H9 (cell line): Measurements from ENCODE around the gene CD151. TPM values are rescaled to one million over a fixed set of nuclear protein-coding genes. Genes with fewer than 3 reads are reported as not detected.

Source experiments
- DNase-seq: peaks from one replicate; pipeline ENCODE4 v3.0.0-alpha.2; 2017
- H2AFZ ChIP-seq: one replicate; pipeline ENCODE4 v1.6.1; 2013; ENCODE audit warnings: mild to moderate bottlenecking, low read length, control low read depth, moderate library complexity
- H2AK5ac ChIP-seq: 2 replicates; pipeline ENCODE4 v1.6.1; 2013; ENCODE audit warnings: low read length, control low read depth, mixed read lengths; ENCODE audit not compliant: insufficient read length
- H2BK120ac ChIP-seq: one replicate; pipeline ENCODE4 v1.6.1; 2013; ENCODE audit warnings: low read depth, mild to moderate bottlenecking, low read length, control low read depth, inconsistent platforms; ENCODE audit not compliant: poor library complexity, severe bottlenecking
- H2BK12ac ChIP-seq: 2 replicates; pipeline ENCODE4 v1.6.1; 2013; ENCODE audit warnings: low read length, control low read depth, mixed read lengths, low read depth; ENCODE audit not compliant: insufficient read length
- H2BK15ac ChIP-seq: 2 replicates; pipeline ENCODE4 v1.6.1; 2013; ENCODE audit warnings: low read depth, low read length, control low read depth
- H2BK20ac ChIP-seq: one replicate; pipeline ENCODE4 v1.6.1; 2013; ENCODE audit warnings: low read depth, mild to moderate bottlenecking, low read length, control low read depth, inconsistent platforms; ENCODE audit not compliant: poor library complexity, severe bottlenecking
- H2BK5ac ChIP-seq: 2 replicates; pipeline ENCODE4 v1.6.1; 2013; ENCODE audit warnings: low read length, control low read depth, mixed read lengths; ENCODE audit not compliant: insufficient read length
- H3K14ac ChIP-seq: 2 replicates; pipeline ENCODE4 v1.6.1; 2013; ENCODE audit warnings: low read length, control low read depth; ENCODE audit not compliant: insufficient read depth
- H3K18ac ChIP-seq: 2 replicates; pipeline ENCODE4 v1.6.1; 2013; ENCODE audit warnings: low read depth, mild to moderate bottlenecking, mixed read lengths, low read length, control low read depth; ENCODE audit not compliant: insufficient read length
- H3K23ac ChIP-seq: 2 replicates; pipeline ENCODE4 v1.6.1; 2013; ENCODE audit warnings: low read length, control low read depth, mixed read lengths, low read depth; ENCODE audit not compliant: insufficient read length
- H3K23me2 ChIP-seq: 2 replicates; pipeline ENCODE4 v1.6.1; 2013; ENCODE audit warnings: low read depth, mild to moderate bottlenecking, mixed read lengths, low read length, control low read depth; ENCODE audit not compliant: insufficient read length, poor library complexity, severe bottlenecking
- H3K27ac ChIP-seq: 2 replicates; pipeline ENCODE4 v1.5.1; 2013; ENCODE audit warnings: low read length, control low read depth, mixed read lengths, low read depth; ENCODE audit not compliant: insufficient read length
- H3K27me3 ChIP-seq: 2 replicates; pipeline ENCODE4 v1.6.1; 2013; ENCODE audit warnings: low read length, control low read depth, inconsistent platforms; ENCODE audit not compliant: insufficient read depth
- H3K4ac ChIP-seq: 2 replicates; pipeline ENCODE4 v1.6.1; 2013; ENCODE audit warnings: low read depth, mild to moderate bottlenecking, control low read depth, inconsistent platforms, low read length, moderate library complexity
- H3K4me1 ChIP-seq: 2 replicates; pipeline ENCODE4 v1.6.1; 2013; ENCODE audit warnings: low read length, control low read depth, inconsistent platforms; ENCODE audit not compliant: insufficient read depth
- H3K4me2 ChIP-seq: 2 replicates; pipeline ENCODE4 v1.6.1; 2013; ENCODE audit warnings: low read length, control low read depth, mixed read lengths; ENCODE audit not compliant: insufficient read length, insufficient read depth
- H3K56ac ChIP-seq: 2 replicates; pipeline ENCODE4 v1.6.1; 2013; ENCODE audit warnings: low read depth, mild to moderate bottlenecking, mixed read lengths, low read length, control low read depth; ENCODE audit not compliant: insufficient read length
- H3K79me1 ChIP-seq: 2 replicates; pipeline ENCODE4 v1.6.1; 2013; ENCODE audit warnings: low read depth, mild to moderate bottlenecking, moderate library complexity, low read length, control low read depth, inconsistent platforms; ENCODE audit not compliant: insufficient read depth, poor library complexity, severe bottlenecking
- H3K79me2 ChIP-seq: 2 replicates; pipeline ENCODE4 v1.6.1; 2013; ENCODE audit warnings: low read length, control low read depth, inconsistent platforms; ENCODE audit not compliant: insufficient read depth
- H3K9ac ChIP-seq: 2 replicates; pipeline ENCODE4 v1.6.1; 2013; ENCODE audit warnings: low read length, control low read depth, mixed read lengths; ENCODE audit not compliant: insufficient read length; ENCODE audit errors: extremely low read depth
- H3K9me3 ChIP-seq: one replicate; pipeline ENCODE4 v1.6.1; 2013; ENCODE audit warnings: low read depth, low read length, inconsistent platforms; ENCODE audit not compliant: control insufficient read depth
- H3T11ph ChIP-seq: one replicate; pipeline ENCODE4 v1.6.1; 2013; ENCODE audit warnings: mild to moderate bottlenecking, low read length, control low read depth, inconsistent platforms
- H4K20me1 ChIP-seq: one replicate; pipeline ENCODE4 v1.6.1; 2013; ENCODE audit not compliant: control insufficient read depth, insufficient read length, insufficient read depth
- H4K5ac ChIP-seq: 2 replicates; pipeline ENCODE4 v1.6.1; 2013; ENCODE audit warnings: low read depth, mild to moderate bottlenecking, mixed read lengths, low read length, control low read depth; ENCODE audit not compliant: insufficient read length
- H4K8ac ChIP-seq: replicated peaks from 2 replicates; pipeline ENCODE4 v1.6.1; 2013; ENCODE audit warnings: low read length, control low read depth, mixed read lengths, low read depth; ENCODE audit not compliant: insufficient read length
- H4K91ac ChIP-seq: 2 replicates; pipeline ENCODE4 v1.6.1; 2013; ENCODE audit warnings: low read depth, mild to moderate bottlenecking, moderate library complexity, mixed read lengths, low read length, control low read depth; ENCODE audit not compliant: insufficient read length
- H3K27ac Mint-ChIP-seq, 3 experiments: 2 replicates in 2 of 3; 3 replicates in 1 of 3; pipeline ENCODE4 v1.8.0; 2020 to 2021; ENCODE audit warnings: mixed read lengths in 3 of 3, mild to moderate bottlenecking in 1 of 3, moderate library complexity in 1 of 3
- H3K27me3 Mint-ChIP-seq: 2 replicates; pipeline ENCODE4 v1.8.0; 2021; ENCODE audit warnings: low read depth, mild to moderate bottlenecking, moderate library complexity, mixed read lengths
- H3K36me3 Mint-ChIP-seq, 3 experiments: 2 replicates in 2 of 3; 3 replicates in 1 of 3; pipeline ENCODE4 v1.8.0; 2020 to 2021; ENCODE audit warnings: low read depth in 3 of 3, mixed read lengths in 3 of 3; ENCODE audit not compliant: insufficient read depth in 1 of 3
- H3K4me1 Mint-ChIP-seq, 2 experiments: 2 replicates each; pipeline ENCODE4 v1.8.0; 2020; ENCODE audit warnings: mixed read lengths in 2 of 2
- H3K4me3 Mint-ChIP-seq, 2 experiments: 2 replicates in 1 of 2; 3 replicates in 1 of 2; pipeline ENCODE4 v1.8.0; 2020 to 2021; ENCODE audit warnings: mild to moderate bottlenecking in 2 of 2, mixed read lengths in 2 of 2, moderate library complexity in 1 of 2
- H3K9me3 Mint-ChIP-seq, 2 experiments: 2 replicates in 1 of 2; 3 replicates in 1 of 2; pipeline ENCODE4 v1.8.0; 2020; ENCODE audit warnings: mild to moderate bottlenecking in 2 of 2, mixed read lengths in 2 of 2, moderate library complexity in 1 of 2
- CTCF ChIP-seq: fragments of 200-600 bp; sonication (generic); conservative IDR thresholded peaks from 3 replicates; pipeline ENCODE4 v1.8.0; 2021; ENCODE audit warnings: antibody characterized with exemption, mild to moderate bottlenecking
- WGBS: extraction: QIAGEN DNeasy Blood & Tissue Kit; methylation state at CpG from one replicate; pipeline ENCODE4 v1.1.7; 2013; ENCODE audit warnings: missing lambda C conversion rate, low lambda C conversion rate, mixed read lengths; ENCODE audit not compliant: insufficient read length; ENCODE audit errors: extremely low coverage; 5-methylcytosine and 5-hydroxymethylcytosine counted together
- total RNA-seq: library from RNA; stranded (reverse); gene quantifications from 2 replicates; pipeline ENCODE4 v1.2.1, GENCODE V29; 2021

Gene CD151
- total RNA-seq, 1 experiment from 2014 or later = 138 TPM

GRCh38 chr11:815675-816432 lies 16.9 kb upstream of the CD151 start:
- Histone ChIP-seq H4K20me1 (no peaks in the 10 kb centered on the region), H3K27me3 (no peaks in the 10 kb centered on the region), H3K23me2 (peaks cover 7% of the 10 kb centered on the region), H3K79me2 (peaks cover 2% of the 10 kb centered on the region; the same call in 1 of the 2 replicates), H4K5ac (no peak overlapping the region), H2AFZ (no peak overlapping the region), H2BK20ac (no peak overlapping the region), H3K4me1 (no peaks in the 10 kb centered on the region), H3K79me1 (peaks cover 4% of the 10 kb centered on the region), H4K91ac (no peak overlapping the region), H3K4ac (no peak overlapping the region), H2BK15ac (no peak overlapping the region), H3K23ac (no peak overlapping the region), H2BK5ac (no peak overlapping the region), H3K4me2 (no peak overlapping the region), H3K9me3 (no peaks in the 10 kb centered on the region), H3K9ac (no peak overlapping the region), H2BK12ac (no peak overlapping the region), H3K14ac (no peak overlapping the region), H3K56ac (no peak overlapping the region), H3T11ph (no peak overlapping the region), H3K18ac (no peak overlapping the region), H4K8ac (no peak overlapping the region), H2AK5ac (no peak overlapping the region), H2BK120ac (no peak overlapping the region), H3K27ac (no peak overlapping the region)
- WGBS = no CpG with 5 or more reads among the region's 11 CpGs
- no peak for DNase-seq
- Mint-ChIP-seq H3K27ac (peak overlapping the region in 1 of 3 experiments; percentile 63; a peak in 1 of 7 replicates), H3K27me3 (peaks cover 2% of the 10 kb centered on the region; the same call in 1 of the 2 replicates), H3K4me1 (peaks cover 15 to 31% of the 10 kb centered on the region in 2 experiments), H3K4me3 (no peak overlapping the region), H3K9me3 (no peaks in the 10 kb centered on the region), H3K36me3 (peaks cover 21 to 33% (median 23%) of the 10 kb centered on the region in 3 experiments)
- no peak for TF ChIP-seq CTCF
